Measurements from ENCODE around the gene CHRNB1.

CHRNB1 gene

GRCh38 chr17:7437950-7438614, 6.8 kb upstream of the CHRNB1 start:
- DNase-seq (ENCODE audit: low read depth in 2 of 2) = peak; percentile 63 to 66

DNA sequence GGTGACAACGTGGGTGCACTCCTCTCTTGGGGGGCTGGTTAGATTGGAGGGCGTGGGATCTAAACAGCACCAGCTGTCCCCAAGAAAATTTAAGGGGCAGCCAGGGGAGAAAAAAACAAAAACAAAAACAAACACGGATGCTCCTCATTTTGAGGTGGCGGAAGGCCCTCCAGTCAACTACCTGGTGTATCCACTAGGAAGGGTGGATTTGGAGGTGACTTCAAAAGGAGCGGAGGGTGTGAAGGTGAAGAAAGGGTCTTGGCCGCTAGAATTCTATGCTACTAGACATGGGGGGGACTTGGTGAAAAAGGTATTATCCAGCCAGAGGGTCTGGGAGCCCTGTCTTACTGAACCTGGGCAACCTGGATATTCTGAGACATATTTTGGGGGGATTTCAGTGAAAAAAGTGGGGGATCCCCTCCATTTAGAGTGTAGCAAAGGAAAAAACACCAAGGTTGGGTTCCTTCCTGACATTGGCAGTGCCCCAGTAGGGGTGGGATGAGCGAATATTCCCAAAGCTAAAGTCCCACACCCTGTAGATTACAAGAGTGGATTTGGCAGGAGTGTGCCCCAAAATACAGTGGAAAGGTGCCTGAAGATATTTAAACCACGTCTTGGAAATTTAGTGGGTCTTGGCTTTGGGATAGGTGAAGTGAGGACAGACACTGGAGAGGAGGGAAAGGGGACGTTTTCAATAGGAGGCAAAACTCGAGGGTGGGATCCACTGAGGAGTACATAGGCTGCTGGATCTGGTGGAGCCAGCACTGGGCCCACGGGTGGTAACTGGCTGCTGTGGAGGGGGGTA, 6.0 kb upstream of the CHRNB1 start:
- DNase-seq (ENCODE audit: low read depth in 2 of 2) = no peak

DNA sequence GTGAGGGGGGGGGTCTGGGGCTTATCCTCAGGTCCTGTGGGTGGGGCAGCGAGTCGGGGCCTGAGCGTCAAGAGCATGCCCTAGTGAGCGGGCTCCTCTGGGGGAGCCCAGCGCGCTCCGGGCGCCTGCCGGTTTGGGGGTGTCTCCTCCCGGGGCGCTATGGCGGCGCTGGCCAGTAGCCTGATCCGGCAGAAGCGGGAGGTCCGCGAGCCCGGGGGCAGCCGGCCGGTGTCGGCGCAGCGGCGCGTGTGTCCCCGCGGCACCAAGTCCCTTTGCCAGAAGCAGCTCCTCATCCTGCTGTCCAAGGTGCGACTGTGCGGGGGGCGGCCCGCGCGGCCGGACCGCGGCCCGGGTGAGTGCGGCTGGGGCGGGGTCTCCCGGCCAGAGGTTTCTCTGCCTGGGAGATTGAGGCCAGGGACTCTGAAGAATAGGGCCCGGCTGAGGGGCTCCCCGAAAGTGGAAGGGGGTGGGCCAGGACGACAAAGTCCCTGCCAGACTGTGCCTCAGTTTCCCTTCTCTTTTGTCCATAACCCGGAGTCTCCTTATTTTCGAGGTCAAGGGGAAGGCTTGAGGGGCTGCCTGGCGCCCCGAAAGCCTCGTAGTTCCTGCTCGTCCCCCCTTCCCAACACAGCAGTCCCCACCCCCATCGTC, 5.3 kb upstream of the CHRNB1 start, which contains the start of gene FGF11:
FGF11 (plus strand) TSS at position 51 of the 651 bp plus-strand sequence; CDS start at position 160, 109 bp downstream.
- DNase-seq (ENCODE audit: low read depth in 2 of 2) = no peak

DNA sequence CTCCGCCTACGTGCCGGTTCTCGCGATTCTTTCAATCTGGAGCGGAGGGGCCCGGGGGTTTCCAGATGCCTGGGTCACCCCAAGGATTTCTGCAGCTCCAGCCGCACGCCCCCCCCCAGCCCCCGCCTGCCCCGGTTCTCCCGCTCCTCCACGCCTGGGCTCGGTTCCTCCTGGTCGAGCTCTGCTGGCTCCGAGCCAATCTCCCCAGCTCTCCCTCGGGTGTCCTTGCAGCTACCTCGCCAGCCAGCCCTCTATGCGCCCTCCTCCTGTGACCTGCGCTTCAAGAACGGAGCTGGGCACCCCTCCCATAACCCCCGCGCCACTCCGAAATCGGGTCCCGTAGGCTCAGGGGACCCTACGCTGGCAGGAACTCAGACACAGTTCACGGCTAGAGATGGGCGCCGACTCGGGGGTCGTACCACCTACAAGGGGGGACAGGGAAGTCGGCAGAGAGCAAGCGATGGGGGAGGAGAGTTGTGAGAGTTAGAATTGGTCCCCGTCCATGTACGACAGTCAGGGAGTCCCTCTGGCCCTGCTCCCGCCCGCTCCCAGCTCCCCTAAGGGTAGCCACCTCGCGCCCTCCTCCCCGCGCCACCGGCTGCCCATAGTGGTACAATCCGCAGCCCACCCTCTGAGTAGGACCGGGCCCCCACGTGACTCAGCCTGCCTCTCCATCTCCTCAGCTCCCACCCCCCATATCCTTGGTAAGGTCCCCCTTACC, 4.6 kb upstream of the CHRNB1 start:
- peak in 1 of 2 donors; percentile 34 for DNase-seq (ENCODE audit: low read depth in 2 of 2)

DNA sequence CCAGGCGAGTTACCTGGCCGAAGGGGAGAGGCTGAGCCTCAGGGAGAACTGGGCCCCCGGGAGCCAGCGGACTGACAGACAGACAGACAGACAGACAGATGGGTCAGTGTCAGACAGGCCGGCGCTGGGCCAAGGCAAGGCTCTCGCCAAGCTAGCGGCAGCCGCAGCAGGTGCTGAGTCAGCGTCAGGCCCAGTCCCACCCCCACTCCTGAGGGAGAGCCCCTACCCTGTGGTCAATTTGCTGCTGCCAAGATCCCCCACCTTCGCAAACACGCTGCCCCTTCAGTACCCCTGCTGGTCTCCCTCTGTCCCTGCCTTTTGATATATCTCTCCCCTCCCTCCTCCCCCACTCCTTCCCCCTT, 4.0 kb upstream of the CHRNB1 start:
- no peak for DNase-seq (ENCODE audit: low read depth in 2 of 2)

- DNase-seq (ENCODE audit: low read depth in 2 of 2) = no peak
Measured at GRCh38 chr17:7441266-7441665, 3.6 kb upstream of the CHRNB1 start.

GRCh38 chr17:7442142-7442541, 2.7 kb upstream of the CHRNB1 start:
- DNase-seq (ENCODE audit: low read depth in 2 of 2) = no peak

- DNase-seq (ENCODE audit: low read depth in 2 of 2) = no peak
Measured at GRCh38 chr17:7443499-7444485, 1.1 kb upstream of the CHRNB1 start.

DNA sequence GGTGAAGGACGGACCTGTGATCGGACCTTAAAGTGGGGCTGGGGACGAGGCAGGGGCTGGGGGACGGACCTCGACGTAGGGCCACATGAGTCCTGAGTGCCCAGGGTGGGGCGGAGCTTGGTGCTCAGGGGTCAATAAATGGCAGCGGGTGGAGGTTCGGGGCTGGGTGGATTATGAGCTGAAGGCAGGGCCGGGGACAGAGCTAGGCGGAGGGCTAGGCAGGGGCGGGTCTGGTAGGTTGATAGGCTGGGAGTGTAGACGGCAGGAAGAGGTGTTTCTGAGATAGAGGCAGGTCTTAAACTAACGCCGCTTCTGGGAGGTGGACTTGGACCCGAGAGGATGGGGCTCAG, 733 bp downstream of the CHRNB1 start:
- no peak for DNase-seq (ENCODE audit: low read depth in 2 of 2)

DNA sequence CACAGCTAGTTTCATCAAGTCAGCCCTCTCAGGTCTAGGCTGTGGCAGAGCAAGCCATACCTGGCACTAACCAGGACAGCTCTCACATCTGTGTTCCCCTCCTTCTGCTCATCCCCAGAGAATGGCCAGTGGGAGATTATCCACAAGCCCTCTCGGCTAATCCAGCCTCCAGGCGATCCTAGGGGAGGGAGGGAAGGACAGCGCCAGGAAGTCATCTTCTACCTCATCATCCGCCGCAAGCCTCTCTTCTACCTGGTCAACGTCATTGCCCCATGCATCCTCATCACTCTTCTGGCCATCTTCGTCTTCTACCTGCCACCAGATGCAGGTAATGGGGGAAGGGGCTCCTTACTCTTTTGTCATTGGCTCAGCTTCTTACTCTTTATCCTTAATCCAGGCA, 3.6 kb downstream of the CHRNB1 start:
- no peak for DNase-seq (ENCODE audit: low read depth in 2 of 2)

DNA sequence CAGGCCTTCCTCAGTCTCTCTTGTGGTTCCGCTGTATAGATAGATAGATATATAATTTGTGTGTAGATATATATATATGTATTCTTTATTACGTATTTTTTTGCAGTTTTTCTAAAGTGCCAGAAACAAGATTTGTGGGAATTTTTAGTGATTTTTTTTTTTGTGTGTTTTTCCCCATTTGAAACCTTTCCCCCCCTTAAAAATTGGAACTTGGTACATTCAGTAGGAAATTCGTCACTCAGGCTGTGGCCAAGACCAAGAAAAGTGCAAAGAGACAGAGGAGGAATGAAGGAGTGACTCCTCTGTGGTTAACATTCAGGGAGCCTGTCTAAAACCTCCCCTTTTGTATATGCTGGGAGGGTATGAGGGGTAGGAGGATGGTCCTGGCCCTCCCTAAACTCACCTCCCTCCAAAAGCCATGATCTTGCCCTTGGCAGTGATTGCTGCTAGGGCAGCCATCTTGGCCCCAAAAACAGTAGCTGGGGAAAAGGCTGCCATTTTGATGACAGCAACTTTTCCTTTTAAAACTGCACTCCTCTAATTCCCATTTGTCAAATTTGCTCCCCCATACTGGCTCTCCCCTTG, 15.2 kb downstream of the CHRNB1 start:
- DNase-seq (ENCODE audit: low read depth in 2 of 2) = no peak

DNA sequence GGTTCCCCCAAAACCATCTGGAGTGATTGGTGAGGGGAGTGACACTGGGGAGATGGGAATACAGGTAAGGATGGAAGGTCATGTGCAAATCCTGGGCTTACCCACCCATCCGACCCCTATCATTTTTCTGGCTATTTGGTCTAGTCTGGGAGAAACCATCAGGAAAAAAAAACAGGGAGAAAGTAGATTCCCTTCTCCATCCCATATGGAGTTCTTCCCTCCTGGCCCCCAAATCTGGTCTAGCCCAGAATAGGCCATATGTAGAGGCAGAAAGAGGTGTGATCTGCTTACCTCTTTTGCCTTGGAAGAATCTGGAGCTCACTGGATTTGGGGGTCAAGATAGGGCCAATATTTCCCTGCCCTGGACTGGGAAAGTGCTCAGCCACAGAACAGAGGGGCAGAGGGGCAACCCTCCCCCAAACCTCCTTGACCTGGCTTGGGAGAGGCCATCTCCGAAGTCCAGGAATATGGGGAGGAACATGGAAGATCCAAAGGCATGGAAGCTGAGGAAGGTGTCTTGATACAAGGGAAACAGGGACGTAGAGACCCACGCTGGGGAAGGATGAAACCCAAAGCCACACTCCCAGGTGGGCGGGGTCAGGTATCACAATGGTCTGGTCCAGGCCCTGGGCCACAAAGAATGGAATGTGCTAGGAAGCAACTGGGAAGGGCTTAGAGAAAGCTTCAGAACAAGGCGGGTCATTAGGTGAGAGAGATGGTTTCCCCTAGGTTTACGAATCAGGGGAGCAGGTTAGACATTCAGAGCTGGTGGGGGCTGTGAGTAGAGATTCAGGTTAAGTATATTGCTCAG, 16.2 kb downstream of the CHRNB1 start:
- no peak for DNase-seq (ENCODE audit: low read depth in 2 of 2)

- DNase-seq (ENCODE audit: low read depth in 2 of 2) = no peak
Measured at GRCh38 chr17:7462474-7463371, 17.9 kb downstream of the CHRNB1 start.

GRCh38 chr17:7463372-7463846, 18.5 kb downstream of the CHRNB1 start:
- DNase-seq (ENCODE audit: low read depth in 2 of 2) = no peak

GRCh38 chr17:7464081-7464480, 19.2 kb downstream of the CHRNB1 start:
- no peak for DNase-seq (ENCODE audit: low read depth in 2 of 2)

GRCh38 chr17:7465597-7466275, 20.9 kb downstream of the CHRNB1 start:
- no peak for DNase-seq (ENCODE audit: low read depth in 2 of 2)

GRCh38 chr17:7466318-7466638, 21.4 kb downstream of the CHRNB1 start:
- no peak for DNase-seq (ENCODE audit: low read depth in 2 of 2)

Measured in stimulated activated CD8-positive, alpha-beta memory T cell treated with anti-CD3 and anti-CD28 coated beads, Interleukin-2, amount 100 ng/mL, for 48 hours (primary cell).